Kidney tubule cell (primary cell): Measurements from ENCODE around the gene LILRA2.
"Not testable (repeated sequence)": the region's sequence is repeated elsewhere in the genome, so short reads cannot be mapped to it uniquely, and the experiment has no call there.

Experiments used
- DNase-seq: peaks from one replicate; pipeline ENCODE4 v3.0.0-alpha.2; 2018; ENCODE audit warnings: low spot score

LILRA2 gene

GRCh38 chr19:54573330-54573872 lies at the start of gene LILRA2:
Gene LILRA2 (plus strand): TSS chr19:54573790. CDS start chr19:54573879, 89 bp downstream.
- no peak for DNase-seq

GRCh38 chr19:54525636-54526035 lies 48.0 kb upstream of the LILRA2 start:
- no peak for DNase-seq

- no peak for DNase-seq
Measured at GRCh38 chr19:54526972-54527371, 46.6 kb upstream of the LILRA2 start.

GRCh38 chr19:54530866-54531265 lies 42.7 kb upstream of the LILRA2 start:
- DNase-seq, result no peak

GRCh38 chr19:54532528-54532927 lies 41.1 kb upstream of the LILRA2 start:
- no peak for DNase-seq

- DNase-seq, result no peak
Measured at GRCh38 chr19:54533476-54533875, 40.1 kb upstream of the LILRA2 start.

GRCh38 chr19:54534156-54534555 lies 39.4 kb upstream of the LILRA2 start:
- DNase-seq, result no peak

- DNase-seq, result no peak
Measured at GRCh38 chr19:54535601-54536000, 38.0 kb upstream of the LILRA2 start.

- no peak for DNase-seq
Measured at GRCh38 chr19:54536956-54537355, 36.6 kb upstream of the LILRA2 start.

- no peak for DNase-seq
Measured at GRCh38 chr19:54541712-54542111, 31.9 kb upstream of the LILRA2 start.

- no peak for DNase-seq
Measured at GRCh38 chr19:54548806-54549205, 24.8 kb upstream of the LILRA2 start.

GRCh38 chr19:54549224-54549623 lies 24.4 kb upstream of the LILRA2 start:
- no peak for DNase-seq

GRCh38 chr19:54551293-54551692 lies 22.3 kb upstream of the LILRA2 start:
- no peak for DNase-seq

- no peak for DNase-seq
Measured at GRCh38 chr19:54551950-54552912, 21.4 kb upstream of the LILRA2 start.

GRCh38 chr19:54552913-54553310 lies 20.7 kb upstream of the LILRA2 start:
- no peak for DNase-seq

- DNase-seq, result no peak
Measured at GRCh38 chr19:54554006-54554405, 19.6 kb upstream of the LILRA2 start.

- DNase-seq, result no peak
Measured at GRCh38 chr19:54554896-54555295, 18.7 kb upstream of the LILRA2 start.

GRCh38 chr19:54556194-54556593 lies 17.4 kb upstream of the LILRA2 start:
- DNase-seq, result no peak

GRCh38 chr19:54558339-54558738 lies 15.3 kb upstream of the LILRA2 start:
- no peak for DNase-seq

GRCh38 chr19:54560881-54561385 lies 12.7 kb upstream of the LILRA2 start:
- no peak for DNase-seq

GRCh38 chr19:54561840-54562239 lies 11.8 kb upstream of the LILRA2 start:
- no peak for DNase-seq

- not testable (repeated sequence) for DNase-seq
Measured at GRCh38 chr19:54563206-54563605, 10.4 kb upstream of the LILRA2 start.

- no peak for DNase-seq
Measured at GRCh38 chr19:54570316-54570715, 3.3 kb upstream of the LILRA2 start.
